Prostate gland (tissue), 2 donors: Measurements from ENCODE around the gene DDX49.

Source experiments
- POLR2AphosphoS5 ChIP-seq: sonication (generic); formaldehyde crosslinking; IDR thresholded peaks from one replicate; pipeline ENCODE4 v1.6.1; 2017; ENCODE audit warnings: antibody characterized with exemption
- TF ChIP-seq, protein P1 (sequence below), 4 experiments: fragments of 200-600 bp in 2 of 4; fragments of 450-650 bp in 2 of 4; sonication (generic) in 2 of 4; IDR thresholded peaks; 1 replicate in 3 of 4; 2 replicates in 1 of 4; pipeline ENCODE4 v1.5.1; 2016 to 2019; ENCODE audit warnings: antibody characterized with exemption in 4 of 4, mild to moderate bottlenecking in 2 of 4, moderate library complexity in 2 of 4

DNA sequence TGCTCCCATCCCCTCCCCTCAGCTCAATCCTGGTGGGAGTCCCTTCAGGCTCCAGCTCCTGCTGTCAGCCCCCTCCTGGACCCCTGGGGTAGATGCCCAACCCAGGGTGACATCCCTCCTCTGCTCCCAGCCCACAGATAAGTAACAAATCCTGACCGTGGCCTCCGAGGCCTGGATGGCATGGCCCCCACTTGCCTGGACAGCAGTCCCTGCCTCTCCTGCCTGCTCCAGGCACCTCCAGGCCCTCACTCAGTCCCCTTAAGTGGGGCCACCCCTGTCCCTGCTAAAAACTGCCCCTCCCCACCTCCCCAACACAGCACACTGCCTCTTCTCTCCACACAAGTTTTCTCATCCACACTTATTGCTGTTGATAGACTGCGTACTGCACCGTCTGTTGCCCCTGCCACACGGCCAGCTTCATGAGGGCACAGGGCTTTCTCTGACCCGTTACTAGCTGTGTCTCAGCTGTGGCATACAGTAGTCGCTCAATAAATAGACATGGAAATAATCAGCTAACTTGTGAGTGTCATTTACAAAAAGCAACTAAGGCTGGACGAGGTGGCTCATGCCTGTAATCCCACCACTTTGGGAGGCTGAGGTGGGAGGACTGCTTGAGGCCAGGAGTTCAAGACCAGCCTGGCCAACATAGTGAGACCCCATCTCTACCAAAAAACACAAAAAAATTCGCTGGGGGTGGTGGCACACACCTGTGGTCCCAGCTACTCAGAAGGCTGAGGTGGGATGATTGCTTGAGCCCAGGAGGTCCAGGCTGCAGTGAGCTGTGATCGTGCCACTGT is 29.4 kb upstream of the DDX49 start:
- TF ChIP-seq, protein P1, sequence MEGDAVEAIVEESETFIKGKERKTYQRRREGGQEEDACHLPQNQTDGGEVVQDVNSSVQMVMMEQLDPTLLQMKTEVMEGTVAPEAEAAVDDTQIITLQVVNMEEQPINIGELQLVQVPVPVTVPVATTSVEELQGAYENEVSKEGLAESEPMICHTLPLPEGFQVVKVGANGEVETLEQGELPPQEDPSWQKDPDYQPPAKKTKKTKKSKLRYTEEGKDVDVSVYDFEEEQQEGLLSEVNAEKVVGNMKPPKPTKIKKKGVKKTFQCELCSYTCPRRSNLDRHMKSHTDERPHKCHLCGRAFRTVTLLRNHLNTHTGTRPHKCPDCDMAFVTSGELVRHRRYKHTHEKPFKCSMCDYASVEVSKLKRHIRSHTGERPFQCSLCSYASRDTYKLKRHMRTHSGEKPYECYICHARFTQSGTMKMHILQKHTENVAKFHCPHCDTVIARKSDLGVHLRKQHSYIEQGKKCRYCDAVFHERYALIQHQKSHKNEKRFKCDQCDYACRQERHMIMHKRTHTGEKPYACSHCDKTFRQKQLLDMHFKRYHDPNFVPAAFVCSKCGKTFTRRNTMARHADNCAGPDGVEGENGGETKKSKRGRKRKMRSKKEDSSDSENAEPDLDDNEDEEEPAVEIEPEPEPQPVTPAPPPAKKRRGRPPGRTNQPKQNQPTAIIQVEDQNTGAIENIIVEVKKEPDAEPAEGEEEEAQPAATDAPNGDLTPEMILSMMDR (IDR thresholded peaks at IDR 0.05): no peak
- TF ChIP-seq POLR2AphosphoS5: no peak
